Right lobe of liver (tissue), 6 donors: ENCODE data around the gene HCN4. TPM values are rescaled to one million over a fixed set of nuclear protein-coding genes. Genes with fewer than 3 reads are reported as not detected.
A peak's percentile ranks its signal among the peaks of the same experiment; 100 is the strongest.

ENCODE experiments used
- ATAC-seq, 4 donors: fragments of 200-7000 bp; cut with Tn5 transposase; one replicate each; pipeline ENCODE4 v1.9.1; 2020; ENCODE audit warnings: mild to moderate bottlenecking in 4 of 4, moderate library complexity in 4 of 4
- DNase-seq, 3 donors: peaks; one replicate each; pipeline ENCODE4 v3.0.0-alpha.2; 2020
- H3K27ac ChIP-seq, 3 donors: fragments of 200-600 bp; one replicate each; pipeline ENCODE4 v1.8.0; 2022
- H3K27me3 ChIP-seq, 2 donors: fragments of 200-600 bp; one replicate each; pipeline ENCODE4 v1.8.0; 2022
- H3K36me3 ChIP-seq, 4 donors: fragments of 200-600 bp; sonication (generic) in 1 of 4; one replicate each; pipeline versions ENCODE4 v1.5.1 to v1.8.0; 2017 to 2022; ENCODE audit warnings: control low read depth in 1 of 4
- H3K4me1 ChIP-seq, 4 donors: fragments of 200-600 bp; sonication (generic) in 1 of 4; one replicate each; pipeline versions ENCODE4 v1.5.1 to v1.8.0; 2017 to 2022; ENCODE audit warnings: control low read depth in 1 of 4
- H3K4me3 ChIP-seq, 3 donors: fragments of 200-600 bp; one replicate each; pipeline ENCODE4 v1.8.0; 2022
- H3K9me3 ChIP-seq, 4 donors: fragments of 200-600 bp; sonication (generic) in 1 of 4; one replicate each; pipeline versions ENCODE4 v1.5.1 to v1.8.0; 2017 to 2022; ENCODE audit warnings: control low read depth in 1 of 4
- POLR2A ChIP-seq: fragments of 450-650 bp; IDR thresholded peaks from one replicate; pipeline ENCODE4 v1.6.1; 2017; ENCODE audit warnings: antibody characterized with exemption, mild to moderate bottlenecking
- WGBS: methylation state at CpG from one replicate; pipeline ENCODE4 v1.1.6; 2018; ENCODE audit warnings: low coverage, low lambda C conversion rate; ENCODE audit not compliant: insufficient coverage; ENCODE audit errors: missing lambda C conversion rate; 5-methylcytosine and 5-hydroxymethylcytosine counted together
- intact Hi-C, 2 donors: fragments of 100-400 bp; cut with DNase I; formaldehyde crosslinking; loops; one replicate each; pipeline versions ENCODE4 v1.11.2 to v1.14.1; 2022
- total RNA-seq, 6 experiments: library from RNA; depleted of rRNA in 2 of 6; stranded (reverse); fragments of >200 nt in 2 of 6; fragmentation: NEBNext Ultra II Directional in 3 of 6; extraction: Animal tissue kit (Norgen Biotek cat#: 25700) in 3 of 6; gene quantifications; one replicate each; pipeline versions ENCODE4 v1.1.0 to v1.2.4, GENCODE V29; 2016 to 2023
- TF ChIP-seq, protein P1 (sequence below), 4 donors: fragments of 200-600 bp in 3 of 4; fragments of 450-650 bp in 1 of 4; IDR thresholded peaks; one replicate each; pipeline versions ENCODE4 v1.5.1 to v1.8.0; 2016 to 2022; ENCODE audit warnings: antibody characterized with exemption in 4 of 4, mild to moderate bottlenecking in 2 of 4
- donor health status: DM: no; HTN: yes; CAD: no.
- donor health status: DM: no; HTN: no; CAD: no.
- donor health status: DM: no; HTN: no; CAD: no.
- donor health status: DM: no; HTN: yes; CAD: no.
- donor health status: DM: no; HTN: yes; CAD: no.

The HCN4 gene
- total RNA-seq, 6 experiments from 2014 or later, result 0.06 TPM; not detected in 5

GRCh38 chr15:73383310-73384189 lies 14.8 kb upstream of the HCN4 start:
- 47% methylated on average over 8 of the region's 9 CpGs for WGBS
- Histone ChIP-seq H3K27me3 (no peaks in the 10 kb centered on the region), H3K9me3 (no peaks in the 10 kb centered on the region), H3K36me3 (no peaks in the 10 kb centered on the region), H3K4me1 (no peaks in the 10 kb centered on the region), H3K27ac (no peak overlapping the region), H3K4me3 (no peak overlapping the region)
- intact Hi-C loops, result no loop called here
- DNase-seq (peak in 1 of 3 donors; percentile 3), ATAC-seq (no peak)
- no peak for TF ChIP-seq POLR2A
- TF ChIP-seq, protein P1, sequence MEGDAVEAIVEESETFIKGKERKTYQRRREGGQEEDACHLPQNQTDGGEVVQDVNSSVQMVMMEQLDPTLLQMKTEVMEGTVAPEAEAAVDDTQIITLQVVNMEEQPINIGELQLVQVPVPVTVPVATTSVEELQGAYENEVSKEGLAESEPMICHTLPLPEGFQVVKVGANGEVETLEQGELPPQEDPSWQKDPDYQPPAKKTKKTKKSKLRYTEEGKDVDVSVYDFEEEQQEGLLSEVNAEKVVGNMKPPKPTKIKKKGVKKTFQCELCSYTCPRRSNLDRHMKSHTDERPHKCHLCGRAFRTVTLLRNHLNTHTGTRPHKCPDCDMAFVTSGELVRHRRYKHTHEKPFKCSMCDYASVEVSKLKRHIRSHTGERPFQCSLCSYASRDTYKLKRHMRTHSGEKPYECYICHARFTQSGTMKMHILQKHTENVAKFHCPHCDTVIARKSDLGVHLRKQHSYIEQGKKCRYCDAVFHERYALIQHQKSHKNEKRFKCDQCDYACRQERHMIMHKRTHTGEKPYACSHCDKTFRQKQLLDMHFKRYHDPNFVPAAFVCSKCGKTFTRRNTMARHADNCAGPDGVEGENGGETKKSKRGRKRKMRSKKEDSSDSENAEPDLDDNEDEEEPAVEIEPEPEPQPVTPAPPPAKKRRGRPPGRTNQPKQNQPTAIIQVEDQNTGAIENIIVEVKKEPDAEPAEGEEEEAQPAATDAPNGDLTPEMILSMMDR (IDR thresholded peaks at IDR 0.05), result no peak

- 34% methylated on average over 3 of the region's 7 CpGs for WGBS
- no peaks in the 10 kb centered on the region for H3K36me3 ChIP-seq
Measured at GRCh38 chr15:73382115-73382514, 13.4 kb upstream of the HCN4 start.

DNA sequence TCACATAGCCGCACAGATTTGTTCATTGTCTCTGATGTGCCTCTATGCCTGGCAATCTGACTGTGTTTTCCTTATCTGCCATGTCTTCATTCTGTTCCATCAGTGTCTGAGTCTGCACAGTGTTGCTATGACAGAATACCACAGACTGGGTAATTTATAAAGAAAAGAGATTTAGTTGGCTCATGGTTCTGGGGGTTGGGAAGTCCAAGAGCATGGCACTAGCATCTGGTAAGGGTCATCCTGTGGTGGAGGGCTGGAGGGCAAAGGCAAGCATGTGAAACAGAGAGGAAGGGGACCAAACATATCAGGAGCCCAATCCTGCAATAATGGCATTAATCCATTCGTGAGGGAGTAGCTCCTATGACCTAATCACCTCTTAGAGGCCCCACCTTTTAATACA lies 11.9 kb upstream of the HCN4 start:
- peak in 1 of 3 donors; percentile 1 for DNase-seq
- Histone ChIP-seq H3K4me1 (no peaks in the 10 kb centered on the region), H3K36me3 (no peaks in the 10 kb centered on the region), H3K27ac (no peak overlapping the region), H3K27me3 (no peaks in the 10 kb centered on the region), H3K9me3 (no peaks in the 10 kb centered on the region), H3K4me3 (no peak overlapping the region)
- intact Hi-C loops, result no loop called here
- WGBS, result 57% methylated on average over 2 of the region's 2 CpGs
- TF ChIP-seq POLR2A, result no peak
- TF ChIP-seq, protein P1 (IDR thresholded peaks at IDR 0.05), result no peak
- ATAC-seq, result no peak

More at GRCh38 chr15:73382115-73382514, 13.4 kb upstream of the HCN4 start:
- Histone ChIP-seq H3K4me1 (no peaks in the 10 kb centered on the region), H3K9me3 (no peaks in the 10 kb centered on the region), H3K4me3 (no peak overlapping the region), H3K27ac (no peak overlapping the region), H3K27me3 (no peaks in the 10 kb centered on the region)
- no peak for TF ChIP-seq POLR2A
- TF ChIP-seq, protein P1 (IDR thresholded peaks at IDR 0.05), result no peak
- intact Hi-C loops, result no loop called here
- DNase-seq, result peak in 1 of 3 donors; percentile 1
- ATAC-seq, result no peak

GRCh38 chr15:73378089-73378488 lies 9.3 kb upstream of the HCN4 start:
- ATAC-seq (no peak), DNase-seq (no peak)
- TF ChIP-seq POLR2A, result no peak
- TF ChIP-seq, protein P1 (IDR thresholded peaks at IDR 0.05), result no peak
- intact Hi-C loops, result no loop called here
- Histone ChIP-seq H3K36me3 (no peaks in the 10 kb centered on the region), H3K4me3 (no peak overlapping the region), H3K27me3 (no peaks in the 10 kb centered on the region), H3K27ac (no peak overlapping the region), H3K4me1 (no peaks in the 10 kb centered on the region), H3K9me3 (no peaks in the 10 kb centered on the region)
- WGBS, result 80% methylated on average over 2 of the region's 12 CpGs
